H1 (cell line): Measurements from ENCODE around the gene LRFN3. TPM values are rescaled to one million over a fixed set of nuclear protein-coding genes. Genes with fewer than 3 reads are reported as not detected.

Source experiments
- CTCF ChIA-PET: fragments of 300-600 bp; sonication (Branson Sonifier 250); formaldehyde crosslinking; loops from one replicate; lab custom pipeline; 2021; ENCODE audit not compliant: partially characterized antibody; lab: Charles Lee
- POLR2A ChIA-PET: fragments of 300-600 bp; sonication (Branson Sonifier 250); formaldehyde crosslinking; loops from one replicate; lab custom pipeline; 2021; ENCODE audit warnings: inconsistent platforms; ENCODE audit not compliant: partially characterized antibody; lab: Charles Lee
- DNase-seq, 2 experiments: peaks; one replicate each; pipeline versions ENCODE4 v3.0.0 to v3.0.0-alpha.2; 2010 to 2022; ENCODE audit warnings: low spot score in 2 of 2, low read depth in 1 of 2, mixed read lengths in 1 of 2
- FAIRE-seq: peaks from 2 replicates; lab custom pipeline; 2011; peaks lifted over from hg19 to GRCh38; lab: Jason Lieb, UNC
- H2AFZ ChIP-seq: 2 replicates; pipeline ENCODE4 v1.8.1; 2012; ENCODE audit warnings: low read length, inconsistent platforms
- H2AK5ac ChIP-seq: 2 replicates; pipeline ENCODE4 v1.6.1; 2013; ENCODE audit warnings: low read depth, low read length
- H2BK120ac ChIP-seq: replicated peaks from 2 replicates; pipeline ENCODE3; 2013; ENCODE audit warnings: low read depth, low read length, inconsistent platforms
- H2BK12ac ChIP-seq: 2 replicates; pipeline ENCODE4 v1.6.1; 2013; ENCODE audit warnings: low read depth, low read length
- H2BK15ac ChIP-seq: 2 replicates; pipeline ENCODE4 v1.6.1; 2013; ENCODE audit warnings: low read length
- H2BK20ac ChIP-seq: 2 replicates; pipeline ENCODE4 v1.6.1; 2013; ENCODE audit warnings: low read length
- H2BK5ac ChIP-seq: 2 replicates; pipeline ENCODE4 v1.6.1; 2013; ENCODE audit warnings: low read depth, low read length
- H3K14ac ChIP-seq: 2 replicates; pipeline ENCODE4 v1.6.1; 2013; ENCODE audit warnings: inconsistent platforms; ENCODE audit not compliant: insufficient read length
- H3K18ac ChIP-seq: 2 replicates; pipeline ENCODE4 v1.6.1; 2013; ENCODE audit warnings: low read length; ENCODE audit errors: extremely low read depth
- H3K23ac ChIP-seq: 2 replicates; pipeline ENCODE4 v1.6.1; 2013; ENCODE audit warnings: inconsistent platforms; ENCODE audit not compliant: insufficient read length
- H3K23me2 ChIP-seq: 2 replicates; pipeline ENCODE4 v1.6.1; 2013; ENCODE audit warnings: low read depth, low read length
- H3K27ac ChIP-seq: 2 replicates; pipeline ENCODE4 v1.6.1; 2011; ENCODE audit warnings: low read depth, low read length, inconsistent platforms
- H3K27me3 ChIP-seq, 4 experiments: replicated peaks in 1 of 4; 1 replicate in 1 of 4; 2 replicates in 3 of 4; pipeline versions ENCODE4 v1.6.1 to v1.8.1; 2011 to 2013; ENCODE audit warnings: low read length in 3 of 4, mild to moderate bottlenecking in 3 of 4, inconsistent platforms in 2 of 4, mixed read lengths in 2 of 4, moderate library complexity in 1 of 4; ENCODE audit not compliant: control insufficient read depth in 3 of 4, insufficient read depth in 3 of 4; ENCODE audit errors: extremely low read depth in 1 of 4
- H3K36me3 ChIP-seq, 4 experiments: 2 replicates each; pipeline versions ENCODE4 v1.6.1 to v1.8.1; 2011 to 2013; ENCODE audit warnings: mild to moderate bottlenecking in 4 of 4, low read length in 3 of 4, moderate library complexity in 2 of 4, control low read depth in 1 of 4, inconsistent platforms in 1 of 4; ENCODE audit not compliant: insufficient read depth in 4 of 4, control insufficient read depth in 2 of 4
- H3K4ac ChIP-seq: replicated peaks from 2 replicates; pipeline ENCODE3; 2013; ENCODE audit warnings: low read length, low read depth, mixed read lengths, inconsistent platforms; ENCODE audit not compliant: insufficient read length
- H3K4me1 ChIP-seq, 4 experiments: replicated peaks in 1 of 4; 1 replicate in 1 of 4; 2 replicates in 3 of 4; pipeline versions ENCODE4 v1.6.1 to v1.8.1; 2011 to 2013; ENCODE audit warnings: low read length in 3 of 4, inconsistent platforms in 2 of 4, mixed read lengths in 1 of 4; ENCODE audit not compliant: insufficient read depth in 4 of 4, control insufficient read depth in 3 of 4
- H3K4me2 ChIP-seq, 2 experiments: 2 replicates each; pipeline versions ENCODE4 v1.6.1 to v1.8.1; 2011 to 2013; ENCODE audit warnings: low read depth in 2 of 2, low read length in 2 of 2, control low read depth in 1 of 2, inconsistent platforms in 1 of 2, mild to moderate bottlenecking in 1 of 2; ENCODE audit not compliant: insufficient read depth in 1 of 2
- H3K4me3 ChIP-seq, 4 experiments: fragments of 200-600, 300-600 bp in 1 of 4; sonication (generic), shearing (Covaris generic), sonication (Bioruptor Twin) in 1 of 4; 2 replicates each; pipeline versions ENCODE4 v1.5.1 to v1.8.1; 2011 to 2016; ENCODE audit warnings: low read length in 4 of 4, low read depth in 3 of 4, control low read depth in 2 of 4, inconsistent platforms in 2 of 4, mild to moderate bottlenecking in 2 of 4, mixed read lengths in 1 of 4, moderate library complexity in 1 of 4; ENCODE audit not compliant: insufficient read depth in 2 of 4; ENCODE audit errors: extremely low read depth in 1 of 4
- H3K56ac ChIP-seq: replicated peaks from 2 replicates; pipeline ENCODE3; 2013; ENCODE audit warnings: low read depth, mild to moderate bottlenecking, mixed read lengths, low read length, inconsistent platforms; ENCODE audit not compliant: insufficient read length
- H3K79me1 ChIP-seq: 2 replicates; pipeline ENCODE4 v1.6.1; 2013; ENCODE audit warnings: low read depth, low read length, control low read depth
- H3K79me2 ChIP-seq, 2 experiments: 2 replicates each; pipeline versions ENCODE4 v1.6.1 to v1.8.1; 2012 to 2013; ENCODE audit warnings: low read length in 2 of 2, mild to moderate bottlenecking in 2 of 2, inconsistent platforms in 1 of 2; ENCODE audit not compliant: insufficient read depth in 2 of 2, control insufficient read depth in 1 of 2
- H3K9ac ChIP-seq, 4 experiments: replicated peaks in 1 of 4; 1 replicate in 1 of 4; 2 replicates in 3 of 4; pipeline versions ENCODE4 v1.6.1 to v1.8.1; 2011 to 2013; ENCODE audit warnings: low read depth in 3 of 4, low read length in 3 of 4, control low read depth in 2 of 4, mild to moderate bottlenecking in 2 of 4, moderate library complexity in 2 of 4, inconsistent platforms in 1 of 4; ENCODE audit errors: extremely low read depth in 1 of 4
- H3K9me3 ChIP-seq, 2 experiments: 2 replicates each; pipeline versions ENCODE4 v1.6.1 to v1.8.1; 2012 to 2013; ENCODE audit warnings: mild to moderate bottlenecking in 2 of 2, moderate library complexity in 2 of 2, control low read depth in 1 of 2, inconsistent platforms in 1 of 2, low read depth in 1 of 2, low read length in 1 of 2, mixed read lengths in 1 of 2; ENCODE audit not compliant: insufficient read depth in 2 of 2
- H4K20me1 ChIP-seq, 2 experiments: replicated peaks in 1 of 2; 2 replicates each; pipeline versions ENCODE3 to v1.8.1; 2011 to 2013; ENCODE audit warnings: inconsistent platforms in 2 of 2, low read length in 2 of 2, mild to moderate bottlenecking in 1 of 2; ENCODE audit not compliant: insufficient read depth in 2 of 2, control insufficient read depth in 1 of 2
- H4K5ac ChIP-seq: 2 replicates; pipeline ENCODE4 v1.6.1; 2013; ENCODE audit warnings: low read length, low read depth, mixed read lengths, inconsistent platforms; ENCODE audit not compliant: insufficient read length
- H4K8ac ChIP-seq: 2 replicates; pipeline ENCODE4 v1.8.0; 2013; ENCODE audit warnings: mild to moderate bottlenecking, moderate library complexity, low read length, inconsistent platforms; ENCODE audit not compliant: insufficient read depth; ENCODE audit errors: extremely low read depth
- H4K91ac ChIP-seq: replicated peaks from 2 replicates; pipeline ENCODE3; 2013; ENCODE audit warnings: low read length, mixed read lengths, inconsistent platforms; ENCODE audit not compliant: insufficient read length
- CBX5 ChIP-seq: fragments of 300-800, 300-1000 bp; sonication (generic); IDR thresholded peaks from 2 replicates; pipeline ENCODE4 v1.7.1; 2016; ENCODE audit warnings: antibody characterized with exemption, low read length, low read depth
- CTCF ChIP-seq, 3 experiments: IDR thresholded peaks; 1 replicate in 2 of 3; 2 replicates in 1 of 3; pipeline versions ENCODE4 v1.5.1 to v1.6.1; 2011; ENCODE audit warnings: low read length in 3 of 3, mild to moderate bottlenecking in 3 of 3, inconsistent platforms in 2 of 3, low read depth in 1 of 3, moderate library complexity in 1 of 3; ENCODE audit not compliant: insufficient read depth in 1 of 3; ENCODE audit errors: control extremely low read depth in 1 of 3
- GTF2F1 ChIP-seq: IDR thresholded peaks from 2 replicates; pipeline ENCODE4 v1.6.1; 2012; ENCODE audit warnings: low read depth, low read length, improper control_type of control experiment, borderline replicate concordance
- HDAC6 ChIP-seq: IDR thresholded peaks from one replicate; pipeline ENCODE4 v1.7.1; 2012; ENCODE audit warnings: low read depth, mild to moderate bottlenecking, inconsistent platforms, low read length, moderate library complexity
- JUND ChIP-seq: IDR thresholded peaks from 2 replicates; pipeline ENCODE4 v1.6.1; 2011; ENCODE audit warnings: mild to moderate bottlenecking, improper control_type of control experiment, low read length
- KDM1A ChIP-seq: fragments of 200-600, 300-600 bp; sonication (generic); IDR thresholded peaks from 2 replicates; pipeline ENCODE4 v1.7.1; 2016; ENCODE audit warnings: mild to moderate bottlenecking, low read length, borderline replicate concordance
- KDM4A ChIP-seq: IDR thresholded peaks from one replicate; pipeline ENCODE4 v1.7.1; 2012; ENCODE audit warnings: low read depth, mild to moderate bottlenecking, moderate library complexity, low read length, inconsistent platforms; ENCODE audit not compliant: severe bottlenecking
- KDM5A ChIP-seq: fragments of 200-600 bp; IDR thresholded peaks from 2 replicates; pipeline ENCODE4 v1.7.1; 2012; ENCODE audit warnings: mild to moderate bottlenecking, low read length, inconsistent platforms, mixed read lengths
- SIX5 ChIP-seq: IDR thresholded peaks from 2 replicates; pipeline ENCODE4 v1.6.1; 2011; ENCODE audit warnings: mild to moderate bottlenecking, low read depth, low read length
- SP4 ChIP-seq: IDR thresholded peaks from 2 replicates; pipeline ENCODE4 v1.6.1; 2012; ENCODE audit warnings: low read length, inconsistent platforms
- TCF12 ChIP-seq: IDR thresholded peaks from 2 replicates; pipeline ENCODE4 v1.6.1; 2011; ENCODE audit warnings: low read depth, mild to moderate bottlenecking, low read length
- YY1 ChIP-seq: IDR thresholded peaks from 2 replicates; pipeline ENCODE4 v1.6.1; 2011; ENCODE audit warnings: low read depth, mild to moderate bottlenecking, low read length
- WGBS, 2 experiments: shearing (Covaris generic) in 1 of 2; methylation state at CpG; one replicate each; pipeline versions ENCODE4 v1.1.6 to v1.1.7; 2013 to 2015; ENCODE audit warnings: low lambda C conversion rate in 2 of 2, mixed read lengths in 2 of 2, inconsistent platforms in 1 of 2, low coverage in 1 of 2, missing lambda C conversion rate in 1 of 2; ENCODE audit not compliant: insufficient replicate concordance in 2 of 2, insufficient coverage in 1 of 2, insufficient read length in 1 of 2; ENCODE audit errors: extremely low coverage in 1 of 2, missing lambda C conversion rate in 1 of 2; 5-methylcytosine and 5-hydroxymethylcytosine counted together
- polyA plus RNA-seq, 7 experiments: library from polyadenylated mRNA; depleted of rRNA in 3 of 7; stranded (reverse) in 5 of 7; unstranded in 2 of 7; fragments of >200 nt in 5 of 7; fragments of 200-250 nt in 2 of 7; gene quantifications; 1 replicate in 5 of 7; 2 replicates in 1 of 7; 4 replicates in 1 of 7; pipeline versions ENCODE4 v1.2.1 to v1.2.3, GENCODE V29; 2011 to 2013; ENCODE audit warnings: missing spikeins in 2 of 7, mixed read lengths in 2 of 7
- total RNA-seq: library from RNA; stranded (reverse); fragmentation: NEBNext Ultra II Directional; extraction: Animal tissue kit (Norgen Biotek cat#: 25700); gene quantifications from 2 replicates; pipeline ENCODE4 v1.2.1, GENCODE V29; 2021

The LRFN3 gene
- total and polyA plus RNA-seq, 2 of the 8 experiments (the other 6 are each of a cell fraction or from before 2014, with no cell fraction given), result 4.6 to 16.8 TPM

GRCh38 chr19:35908010-35908441, 28.1 kb upstream of the LRFN3 start, which contains the start of gene TYROBP:
Gene TYROBP, minus strand, starts transcription at chr19:35908295. Its CDS starts 67 bp downstream, at chr19:35908228.
- no peak within 1 kb of the TSS for H3K9ac ChIP-seq
- H3K14ac ChIP-seq, result no peak within 1 kb of the TSS
- peak within 1 kb of the TSS in 1 of 2 experiments; percentile 4; a peak in 1 of 4 replicates for H3K4me2 ChIP-seq
- no peak within 1 kb of the TSS for H2BK20ac ChIP-seq
- no peaks in the 10 kb centered on the region for H4K20me1 ChIP-seq
- CTCF ChIA-PET, result interaction anchor here (1.1 to 1.3 kb wide), 2 partner anchors 20 to 24 kb away, joined by 3 to 4 read pairs; no protein-coding TSS in a partner anchor
- no peak within 1 kb of the TSS for H3K4me3 ChIP-seq
- H3K18ac ChIP-seq, result no peak within 1 kb of the TSS; the same call in 1 of the 2 replicates
- H2BK5ac ChIP-seq, result peak within 1 kb of the TSS; percentile 27
- no peak within 1 kb of the TSS for H2BK120ac ChIP-seq
- H3K23me2 ChIP-seq, result peaks cover 4% of the 10 kb centered on the region; the same call in 1 of the 2 replicates
- 0 out of 2 replicates have a peak within 1 kb of the TSS, but pooled peaks have one; percentile 24 for H2AK5ac ChIP-seq
- DNase-seq (no peak), FAIRE-seq (no peak)
- no peak within 1 kb of the TSS for H3K56ac ChIP-seq
- WGBS, 2 experiments, result 86% methylated on average over 9 of the region's 9 CpGs; no CpG with 5 or more reads in 1 of the 2 experiments
- no peaks in the 10 kb centered on the region for H3K9me3 ChIP-seq
- peaks cover 0 to 17% (median 9%) of the 10 kb centered on the region in 4 experiments; a peak in 4 of 7 replicates for H3K4me1 ChIP-seq
- no peak within 1 kb of the TSS for H3K27ac ChIP-seq
- H3K4ac ChIP-seq, result no peak within 1 kb of the TSS
- H4K8ac ChIP-seq, result no peak within 1 kb of the TSS; the same call in none of the 2 replicates
- 0 out of 2 replicates have a peak within 1 kb of the TSS, but pooled peaks have one; percentile 13 for H2BK15ac ChIP-seq
- H3K79me1 ChIP-seq, result no peaks in the 10 kb centered on the region
- H3K23ac ChIP-seq, result no peak within 1 kb of the TSS
- 0 out of 2 replicates have a peak within 1 kb of the TSS, but pooled peaks have one; percentile 73 for H2AFZ ChIP-seq
- H4K5ac ChIP-seq, result no peak within 1 kb of the TSS
- POLR2A ChIA-PET, result no interaction called here
- H2BK12ac ChIP-seq, result peak within 1 kb of the TSS; percentile 95; the same call in 1 of the 2 replicates
- H3K36me3 ChIP-seq, result no peaks in the 10 kb centered on the region
- no peaks in the 10 kb centered on the region for H3K79me2 ChIP-seq
- H3K27me3 ChIP-seq, result no peaks in the 10 kb centered on the region
- no peak within 1 kb of the TSS for H4K91ac ChIP-seq
- no peak for TF ChIP-seq KDM5A
- no peak for TF ChIP-seq SIX5
- TF ChIP-seq JUND, result no peak
- no peak for TF ChIP-seq YY1
- no peak for TF ChIP-seq CTCF (IDR thresholded peaks at IDR 0.05; ENCODE audit: control extremely low read depth in 1 of 3, insufficient read depth in 1 of 3, low read depth in 1 of 3, low read length in 3 of 3)
- no peak for TF ChIP-seq CBX5
- TF ChIP-seq KDM4A, result no peak
- no peak for TF ChIP-seq TCF12
- no peak for TF ChIP-seq SP4
- no peak for TF ChIP-seq KDM1A
- TF ChIP-seq GTF2F1, result no peak
- TF ChIP-seq HDAC6, result no peak
